Caki2 (cell line): ENCODE results near the gene ALKBH5. TPM values are rescaled to one million over a fixed set of nuclear protein-coding genes. Genes with fewer than 3 reads are reported as not detected.

Experiments used
- DNase-seq: peaks from one replicate; pipeline ENCODE4 v3.0.0-alpha.2; 2015; ENCODE audit warnings: low read depth
- in situ Hi-C: cut with HindIII; loops from 2 replicates; pipeline ENCODE4 v1.10.0; 2016; ENCODE audit warnings: low sequenced_read_pairs, low pct_unique_long_range_greater_than_20kb, mixed read lengths
- total RNA-seq: library from RNA; depleted of rRNA; stranded (reverse); fragments of >200 nt; shearing (Covaris generic); gene quantifications from 2 replicates; pipeline ENCODE4 v1.2.3, GENCODE V29; 2014; ENCODE audit warnings: low replicate concordance

The ALKBH5 gene
- total RNA-seq, 1 experiment from 2014 or later, result 55.3 TPM

DNA sequence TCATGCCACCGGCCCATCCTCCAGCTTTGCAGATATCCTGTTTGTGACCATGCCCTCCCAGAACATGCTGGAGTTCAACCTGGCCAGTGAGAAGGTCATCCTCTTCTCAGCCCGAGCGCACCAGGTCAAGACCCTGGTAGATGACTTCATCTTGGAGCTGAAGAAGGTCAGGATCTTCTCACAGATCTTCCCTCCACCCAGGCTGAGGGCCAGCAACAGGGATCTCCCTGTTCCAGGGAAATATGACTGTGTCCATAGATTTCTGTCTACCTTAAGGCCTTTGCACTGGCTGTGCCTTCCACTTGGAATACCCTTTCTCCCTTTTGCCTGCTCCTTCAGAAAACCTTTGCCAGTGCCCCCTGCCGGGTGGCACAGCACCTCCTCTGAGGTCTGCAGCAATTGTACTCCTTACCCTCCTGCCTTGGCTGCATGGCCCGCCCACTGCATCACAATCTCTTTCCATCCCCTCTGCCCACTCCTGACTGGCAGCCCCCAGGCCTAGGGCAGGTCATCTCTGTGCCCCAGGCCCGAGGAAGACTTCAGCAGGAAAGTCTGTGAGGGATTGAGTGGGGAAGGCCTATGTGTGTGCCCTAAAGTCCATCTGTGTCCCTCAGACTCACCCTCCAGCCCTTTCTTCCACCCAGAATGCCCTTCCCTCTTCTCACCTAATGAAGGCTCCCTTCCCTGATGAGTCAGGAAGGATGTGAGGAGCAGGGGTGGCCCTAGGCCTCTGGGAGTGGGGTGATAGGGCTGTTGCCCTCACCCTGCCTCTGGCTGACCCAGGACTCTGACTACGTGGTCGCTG is 27.3 kb upstream of the ALKBH5 start:
- in situ Hi-C loops, result no loop called here
- DNase-seq, result no peak

DNA sequence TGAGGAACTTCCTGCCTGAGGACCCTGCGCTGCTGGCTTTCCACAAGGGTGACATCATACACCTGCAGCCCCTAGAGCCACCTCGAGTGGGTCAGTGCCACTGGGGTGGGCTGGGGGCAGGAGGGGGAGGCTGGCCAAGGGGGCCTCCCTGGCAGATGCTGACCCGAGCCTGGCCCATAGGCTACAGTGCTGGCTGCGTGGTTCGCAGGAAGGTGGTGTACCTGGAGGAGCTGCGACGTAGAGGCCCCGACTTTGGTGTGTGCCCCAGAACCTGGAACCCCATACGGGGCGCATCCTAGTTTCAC is 26.7 kb upstream of the ALKBH5 start:
- in situ Hi-C loops, result no loop called here
- DNase-seq, result no peak

DNA sequence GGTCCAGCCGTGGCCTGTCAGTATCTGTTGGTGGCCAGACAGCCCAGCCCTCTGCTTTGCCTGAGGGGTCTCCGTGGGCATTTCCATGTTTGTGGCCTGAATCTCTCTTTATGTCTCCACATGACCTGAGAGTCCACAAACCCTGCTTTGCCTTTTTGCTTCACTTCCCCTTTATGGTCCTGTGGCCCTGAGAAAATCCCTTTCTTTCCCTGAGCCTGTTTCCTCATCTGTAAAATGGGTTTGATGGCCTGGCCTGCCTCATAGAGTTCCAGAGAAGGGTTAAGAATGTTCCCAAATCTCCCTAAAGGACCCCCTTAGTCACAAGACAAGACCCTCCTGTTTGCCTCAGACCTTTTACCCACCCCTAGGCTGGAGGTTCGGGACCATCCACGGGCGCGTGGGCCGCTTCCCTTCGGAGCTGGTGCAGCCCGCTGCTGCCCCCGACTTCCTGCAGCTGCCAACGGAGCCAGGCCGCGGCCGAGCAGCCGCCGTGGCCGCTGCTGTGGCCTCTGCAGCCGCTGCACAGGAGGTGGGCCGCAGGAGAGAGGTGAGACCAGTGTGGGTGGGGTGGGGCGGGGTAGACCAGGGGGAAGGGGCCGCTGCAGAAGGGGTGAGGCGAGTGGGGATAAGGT is 26.2 kb upstream of the ALKBH5 start:
- no peak for DNase-seq
- in situ Hi-C loops, result no loop called here

DNA sequence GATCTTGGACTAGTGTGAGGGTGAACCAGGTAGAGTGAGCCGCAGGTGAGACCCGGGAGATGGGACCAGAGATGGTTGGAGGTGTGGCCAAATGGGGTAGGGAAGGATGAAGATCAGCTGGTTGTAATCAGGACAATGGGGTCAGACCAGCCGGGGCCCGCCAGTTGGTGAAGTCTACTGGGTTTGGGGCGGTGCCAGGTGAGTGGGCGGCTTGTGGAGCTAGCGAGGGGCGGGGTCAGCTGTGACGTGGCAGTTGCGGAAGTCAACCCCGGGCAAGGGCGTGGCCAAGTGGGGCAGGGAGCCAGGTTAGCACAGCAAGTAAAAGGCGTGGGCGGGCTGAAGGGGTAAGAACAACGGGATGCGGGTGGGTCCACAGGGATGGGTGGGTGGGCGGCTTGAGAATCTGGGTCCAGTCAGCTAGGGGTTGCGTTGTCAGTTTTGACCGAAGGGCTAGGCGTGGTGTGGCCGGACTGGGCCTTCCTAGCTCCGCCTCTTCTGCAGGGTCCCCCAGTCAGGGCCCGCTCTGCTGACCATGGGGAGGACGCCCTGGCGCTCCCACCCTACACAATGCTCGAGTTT is 25.5 kb upstream of the ALKBH5 start:
- peak; percentile 60 for DNase-seq
- in situ Hi-C loops, result no loop called here

DNA sequence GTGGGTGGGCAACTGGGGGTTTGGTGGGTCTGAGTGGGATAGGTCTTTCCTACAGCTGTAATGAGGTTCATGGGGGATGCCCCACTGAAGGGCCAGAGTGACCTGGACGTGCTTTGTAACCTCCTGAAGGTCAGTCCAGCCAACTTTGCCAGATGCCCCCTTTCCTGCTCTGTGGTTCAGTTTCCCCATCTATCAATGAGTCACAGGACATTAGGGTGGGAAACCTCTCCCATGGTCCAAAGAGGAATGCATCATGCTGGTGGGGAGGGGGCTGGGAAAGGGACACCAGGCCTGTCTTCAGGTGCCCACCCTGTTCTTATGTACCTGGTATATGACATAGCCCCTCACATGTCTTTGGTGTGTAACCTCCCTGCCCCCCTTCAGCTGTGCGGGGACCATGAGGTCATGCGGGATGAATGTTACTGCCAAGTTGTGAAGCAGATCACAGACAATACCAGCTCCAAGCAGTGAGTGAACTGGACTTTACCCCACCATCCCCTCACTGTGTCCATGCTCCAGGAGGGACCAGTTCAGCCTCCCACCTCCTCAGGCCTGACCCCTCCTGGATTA is 24.0 kb upstream of the ALKBH5 start:
- no peak for DNase-seq
- in situ Hi-C loops, result no loop called here

DNA sequence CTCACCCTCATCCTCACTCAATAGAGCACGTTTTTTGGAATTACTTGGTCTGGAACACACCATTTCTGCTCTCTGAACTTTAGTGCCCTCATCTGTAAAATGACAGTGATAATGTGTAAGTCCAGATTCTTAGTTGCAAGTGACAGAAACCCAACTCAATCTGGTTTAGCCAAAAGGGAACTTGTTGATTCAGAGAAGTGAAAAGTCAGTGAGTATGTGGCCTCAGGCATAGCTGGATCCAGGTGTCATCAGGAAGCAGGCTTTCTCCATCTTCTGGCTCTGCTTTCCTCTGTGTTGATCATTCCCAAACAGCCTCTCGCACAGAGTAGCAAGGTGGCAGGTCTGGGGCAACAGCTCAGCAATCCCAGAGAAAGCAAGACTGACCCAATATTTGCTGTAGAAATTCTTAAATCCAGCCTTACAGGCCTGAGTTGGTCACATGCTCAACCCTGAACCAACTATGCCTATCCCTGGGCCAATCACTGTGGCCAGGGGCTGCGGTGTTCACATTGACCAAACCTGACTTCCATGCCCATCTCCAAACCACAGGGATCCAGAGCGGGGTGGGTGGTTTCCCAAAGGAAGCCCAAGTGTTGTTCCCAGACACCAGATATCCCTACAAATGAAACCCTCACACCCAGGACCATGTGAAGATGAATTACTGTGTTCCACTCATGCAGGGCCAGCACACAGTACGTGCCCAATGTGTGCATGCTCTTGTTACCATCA is 23.3 kb upstream of the ALKBH5 start:
- in situ Hi-C loops, result no loop called here

GRCh38 chr17:18161207-18162145 is 22.2 kb upstream of the ALKBH5 start:
- in situ Hi-C loops, result no loop called here
- no peak for DNase-seq

More for the DNA sequence above, 23.3 kb upstream of the ALKBH5 start:
- DNase-seq, result no peak

DNA sequence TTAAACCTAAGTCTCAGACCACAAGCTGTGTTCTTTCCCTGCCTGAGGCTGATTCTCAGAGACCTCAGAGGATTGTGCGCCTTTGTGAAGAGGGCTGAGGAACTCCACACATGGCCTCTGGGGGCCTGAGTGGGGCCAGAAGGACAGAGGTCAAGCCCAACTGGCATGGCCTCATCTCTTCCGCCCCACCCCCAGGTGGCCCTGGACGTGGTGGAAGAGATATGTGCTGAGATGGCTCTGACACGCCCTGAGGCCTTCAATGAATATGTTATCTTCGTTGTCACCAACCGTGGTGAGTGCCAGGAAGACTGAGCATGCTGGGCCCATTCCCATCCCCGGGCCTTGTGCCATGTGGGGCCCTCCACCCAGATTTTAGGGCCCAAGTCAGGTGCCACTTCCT is 20.1 kb upstream of the ALKBH5 start:
- in situ Hi-C loops, result no loop called here
- no peak for DNase-seq

GRCh38 chr17:18166894-18167293 is 16.7 kb upstream of the ALKBH5 start:
- no peak for DNase-seq
- in situ Hi-C loops, result no loop called here

DNA sequence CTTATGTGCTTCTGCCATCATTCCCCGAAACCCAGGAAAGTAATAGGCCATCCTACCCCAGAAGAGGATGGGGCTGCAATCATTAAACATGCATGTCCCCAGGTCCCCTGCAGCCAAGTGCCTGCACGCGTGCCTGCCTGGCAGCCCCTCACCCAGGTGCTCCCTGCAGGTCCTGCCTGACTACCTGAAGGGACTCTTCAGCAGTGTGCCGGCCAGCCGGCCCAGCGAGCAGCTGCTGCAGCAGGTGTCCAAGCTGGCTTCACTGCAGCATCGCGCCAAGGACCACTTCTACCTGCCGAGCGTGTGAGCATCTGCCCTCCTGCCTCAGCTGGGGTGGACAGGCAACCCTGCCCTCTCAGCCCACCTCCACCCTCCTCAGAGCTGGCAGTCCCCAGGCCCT is 16.2 kb upstream of the ALKBH5 start:
- in situ Hi-C loops, result no loop called here
- DNase-seq, result no peak

GRCh38 chr17:18172531-18173278 is 10.9 kb upstream of the ALKBH5 start:
- DNase-seq, result no peak
- in situ Hi-C loops, result no loop called here

DNA sequence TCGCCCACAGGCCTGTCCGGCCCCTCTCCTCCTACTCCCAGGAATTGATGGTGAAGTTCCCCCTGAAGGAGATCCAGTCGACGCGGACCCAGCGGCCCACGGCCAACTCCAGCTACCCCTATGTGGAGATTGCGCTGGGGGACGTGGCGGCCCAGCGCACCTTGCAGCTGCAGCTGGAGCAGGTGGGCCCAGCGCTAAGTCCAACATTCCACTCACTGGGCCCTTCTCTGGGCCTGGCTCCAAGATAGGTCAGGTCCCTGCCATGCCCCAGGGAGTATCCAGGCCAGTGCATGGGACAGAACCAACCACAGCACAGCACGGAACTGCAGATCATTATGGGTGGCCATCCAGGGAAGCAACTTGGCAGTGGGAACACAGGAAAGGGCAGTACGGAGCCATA is 9.9 kb upstream of the ALKBH5 start:
- in situ Hi-C loops, result no loop called here
- no peak for DNase-seq

DNA sequence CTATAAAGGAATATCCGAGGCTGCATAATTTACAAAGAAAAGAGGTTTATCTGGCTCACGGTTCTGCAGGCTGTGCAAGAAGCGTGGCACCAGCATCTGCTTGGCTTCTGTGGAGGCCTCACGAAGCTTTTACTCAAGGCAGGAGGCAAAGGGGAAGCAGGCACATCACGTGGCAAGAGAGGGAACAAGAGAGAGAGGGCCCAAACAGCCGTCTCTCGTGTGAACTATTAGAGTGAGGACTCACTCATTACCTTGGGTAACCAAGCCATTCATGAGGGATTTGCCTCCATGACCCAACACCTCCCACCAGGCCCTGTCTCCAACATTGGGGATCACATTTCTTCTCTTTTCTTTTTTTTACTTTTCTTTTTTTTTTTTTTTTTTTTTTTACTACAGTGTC is 7.5 kb upstream of the ALKBH5 start:
- in situ Hi-C loops, result no loop called here
- no peak for DNase-seq

- in situ Hi-C loops, result no loop called here
- no peak for DNase-seq
Observed at GRCh38 chr17:18177133-18177532, 6.5 kb upstream of the ALKBH5 start.

DNA sequence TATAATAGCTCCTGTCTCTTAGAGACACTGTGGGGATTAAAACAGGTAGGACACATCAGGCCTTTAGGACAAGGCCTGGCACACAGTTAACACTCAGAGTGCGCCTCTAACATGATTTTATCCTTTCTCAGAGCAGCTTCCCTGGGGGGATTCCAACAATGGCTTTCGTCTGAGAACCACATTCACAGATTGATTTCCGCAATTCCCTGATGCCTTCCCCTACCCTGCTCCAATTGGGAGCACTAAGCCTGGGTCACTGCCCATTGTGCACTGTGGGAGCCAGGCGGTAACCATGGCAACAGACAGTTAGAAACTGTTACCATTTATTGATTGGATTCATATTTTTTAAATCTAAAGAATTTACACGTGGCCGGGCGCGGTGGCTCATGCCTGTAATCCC is 5.9 kb upstream of the ALKBH5 start:
- DNase-seq, result no peak
- in situ Hi-C loops, result no loop called here

- in situ Hi-C loops, result no loop called here
- DNase-seq, result no peak
Observed at GRCh38 chr17:18179196-18179595, 4.4 kb upstream of the ALKBH5 start.

- no peak for DNase-seq
- in situ Hi-C loops, result no loop called here
Observed at GRCh38 chr17:18179804-18180203, 3.8 kb upstream of the ALKBH5 start.
